ENCODE data around the gene SRGAP1.
"Not testable (repeated sequence)": the region's sequence is repeated elsewhere in the genome, so short reads cannot be mapped to it uniquely, and the experiment has no call there.

The SRGAP1 gene

DNA sequence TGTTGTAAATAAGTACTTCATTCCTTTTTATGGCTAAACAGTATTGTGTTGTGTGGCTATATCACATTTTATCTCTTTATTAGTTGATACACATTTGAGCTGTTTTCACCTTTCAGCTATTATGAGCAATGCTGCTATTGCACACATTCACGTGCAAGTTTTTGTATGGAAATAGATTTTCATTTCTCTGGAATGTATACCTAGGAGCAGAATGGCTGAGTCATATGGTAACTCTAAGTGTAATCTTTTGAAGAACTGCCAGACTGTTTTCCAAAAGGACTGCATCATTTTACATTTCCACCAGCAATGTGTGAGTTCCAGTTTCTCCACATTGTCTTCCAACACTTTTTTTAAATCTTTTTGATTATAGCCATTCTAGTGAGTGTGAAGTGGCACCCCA lies 134.0 kb downstream of the SRGAP1 start:
- no peak for DNase-seq

DNA sequence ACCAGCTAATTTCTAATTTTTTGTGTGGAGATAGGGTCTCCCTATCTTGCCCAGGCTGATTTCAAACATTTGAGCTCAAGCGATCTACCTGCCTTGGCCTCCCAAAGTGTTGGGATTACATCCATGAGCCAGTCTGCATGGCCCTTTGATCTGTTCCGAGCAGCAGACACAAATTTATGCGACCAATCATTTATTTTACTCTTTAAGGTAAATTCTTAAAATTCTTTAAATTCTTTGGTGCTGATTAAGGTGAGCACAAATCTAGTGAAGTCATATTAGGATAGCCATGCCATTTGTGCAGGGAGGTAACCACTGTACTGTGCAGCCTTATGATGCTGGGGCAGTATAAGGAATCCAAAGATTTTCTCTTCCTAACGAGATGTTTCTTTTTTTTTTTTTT lies 135.7 kb downstream of the SRGAP1 start:
- no peak for DNase-seq

DNA sequence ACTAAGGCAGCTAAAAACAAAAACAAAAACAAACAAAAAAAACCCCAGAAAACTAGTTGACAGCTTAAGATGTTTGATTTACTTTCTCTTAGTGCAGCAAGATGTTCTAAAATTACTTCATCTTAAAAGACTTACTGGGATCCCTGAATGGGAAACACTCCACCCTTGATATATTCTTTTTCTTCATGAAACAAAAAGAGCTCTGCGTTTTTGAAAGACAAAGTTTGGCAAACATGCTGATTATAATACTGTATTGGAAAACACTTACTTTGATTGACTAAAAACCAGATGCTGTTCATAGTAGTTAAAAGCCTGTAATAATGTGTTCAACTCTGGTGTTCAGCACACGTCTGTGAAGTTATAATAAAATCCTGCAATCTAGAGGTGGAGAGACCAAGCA lies 136.8 kb downstream of the SRGAP1 start:
- no peak for DNase-seq

DNA sequence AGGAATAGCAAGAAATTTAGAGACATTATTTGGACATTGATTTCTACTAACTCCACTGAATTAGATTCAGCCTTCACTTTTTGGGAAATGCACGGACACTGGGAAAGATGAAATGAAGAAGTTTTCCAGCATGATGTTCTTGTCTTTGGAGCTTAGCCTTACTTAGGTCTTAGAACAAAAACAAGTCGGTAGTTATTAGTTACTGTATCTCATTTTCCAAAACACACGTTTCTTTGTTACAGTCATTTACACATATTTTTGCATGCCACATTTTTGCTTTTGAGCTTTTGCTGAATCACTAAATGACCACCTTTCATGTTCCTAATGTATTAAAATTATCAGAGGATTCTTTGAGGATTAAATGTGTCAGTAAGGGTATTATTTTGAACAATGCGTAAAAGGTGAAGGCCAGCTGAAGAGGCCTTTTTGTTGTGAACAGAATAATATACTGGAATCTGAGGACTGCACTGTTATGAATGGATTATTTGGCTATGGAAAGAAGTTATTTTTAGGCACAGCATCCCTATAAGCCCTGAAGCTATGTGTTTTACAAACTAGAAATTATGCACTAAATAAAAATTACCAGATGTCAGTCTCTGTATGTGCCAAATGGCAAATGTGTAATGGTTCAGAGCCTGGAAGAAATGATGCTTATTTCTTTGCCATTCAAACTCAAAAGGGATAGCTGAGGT lies 138.2 kb downstream of the SRGAP1 start:
- no peak for DNase-seq

DNA sequence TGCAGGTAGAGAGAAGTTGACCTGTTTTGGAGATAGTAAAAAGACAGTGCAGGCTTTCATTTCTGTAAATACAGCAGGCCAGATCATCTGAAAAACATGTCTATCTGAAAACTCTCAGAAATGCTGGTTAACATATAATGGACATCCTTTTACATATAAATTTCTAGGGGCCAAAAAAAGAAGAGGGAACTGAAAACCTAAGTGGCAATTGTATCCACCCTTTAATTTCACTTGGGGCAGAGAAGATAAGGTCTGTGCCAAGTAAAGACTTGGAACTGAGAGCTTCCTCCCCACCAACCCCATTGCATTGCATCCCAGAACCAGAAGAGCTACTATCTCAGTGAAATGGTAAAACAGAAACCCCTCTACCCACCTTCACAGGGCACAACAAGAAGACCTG lies 141.0 kb downstream of the SRGAP1 start:
- no peak for DNase-seq

DNA sequence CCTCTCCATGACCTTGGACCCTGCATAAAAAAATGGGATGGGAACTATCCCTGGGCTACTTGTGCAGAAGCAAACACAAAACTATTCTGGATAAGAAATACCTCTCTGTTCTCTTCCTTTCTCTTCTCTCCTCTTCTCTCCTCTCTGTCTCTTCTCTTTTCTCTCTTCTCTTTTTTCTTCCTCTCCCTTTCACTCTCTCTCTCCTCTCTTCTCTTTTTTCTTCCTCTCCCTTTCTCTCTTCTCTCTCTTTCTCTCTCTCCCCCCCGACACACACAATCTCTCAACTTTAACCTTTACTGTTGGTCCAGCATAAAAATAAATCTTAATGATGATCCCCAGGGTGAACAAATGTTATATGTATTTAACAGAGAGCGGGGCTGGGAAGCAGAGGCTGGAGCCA lies 141.4 kb downstream of the SRGAP1 start:
- no peak for DNase-seq

- DNase-seq, result no peak
These were observed 144.9 kb downstream of the SRGAP1 start for GRCh38 chr12:63989301-63989845.

DNA sequence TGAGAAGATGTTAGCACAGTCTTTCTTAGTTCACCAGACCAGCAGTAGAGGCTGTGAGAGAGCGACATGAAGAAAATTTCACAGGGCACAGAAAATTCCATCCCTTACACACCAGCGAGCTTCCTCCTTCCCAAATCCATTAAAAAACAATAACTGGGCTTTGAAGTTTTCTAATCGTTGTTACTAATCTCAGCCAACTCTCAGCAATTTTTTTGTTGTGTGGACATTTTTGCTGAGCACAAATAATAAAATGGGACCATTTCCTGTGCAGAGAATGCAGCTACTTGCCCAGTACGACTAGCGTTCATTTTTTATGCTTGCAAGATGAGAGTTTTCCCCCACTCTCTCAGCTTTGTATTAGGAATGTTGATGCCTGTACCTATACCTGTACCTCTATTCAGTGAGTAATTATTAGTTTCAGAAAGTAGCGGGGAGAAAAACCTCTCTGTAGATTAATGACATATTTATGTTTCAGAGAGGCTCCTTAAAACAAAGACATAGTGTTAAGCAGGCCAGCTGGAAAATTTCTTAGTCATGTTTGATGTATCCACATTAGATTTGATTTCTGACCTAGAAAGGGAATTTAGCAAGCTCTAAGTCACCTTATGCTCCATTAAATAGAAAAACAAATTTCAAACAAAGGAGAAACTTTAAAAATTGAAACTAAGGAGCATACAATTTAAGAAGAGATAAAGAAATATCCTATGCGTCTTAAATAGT lies 146.5 kb downstream of the SRGAP1 start:
- DNase-seq, result no peak

- no peak for DNase-seq
These were observed 150.2 kb downstream of the SRGAP1 start for GRCh38 chr12:63994704-63995103.

- no peak for DNase-seq
These were observed 151.0 kb downstream of the SRGAP1 start for GRCh38 chr12:63995512-63995911.

DNA sequence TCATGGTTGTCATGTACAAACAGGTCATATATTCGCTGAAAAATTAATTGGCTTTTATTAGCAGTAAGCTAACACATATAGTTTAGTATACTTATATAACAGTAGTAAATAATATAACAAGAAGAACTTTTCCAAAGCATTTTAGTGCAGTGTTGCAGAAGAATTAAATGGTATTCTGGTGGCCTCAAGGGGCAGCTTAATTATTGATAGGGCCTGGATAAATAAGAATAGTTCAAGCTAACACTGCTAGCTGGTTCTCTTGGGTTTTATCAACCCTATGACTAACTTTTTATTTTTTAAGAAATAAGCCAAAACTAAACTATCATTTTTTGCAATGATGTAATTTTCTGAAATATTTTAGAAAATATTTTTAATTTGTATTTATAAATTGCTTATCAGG lies 152.1 kb downstream of the SRGAP1 start:
- DNase-seq, result no peak

- DNase-seq, result no peak
These were observed 152.7 kb downstream of the SRGAP1 start for GRCh38 chr12:63997198-63997597.

DNA sequence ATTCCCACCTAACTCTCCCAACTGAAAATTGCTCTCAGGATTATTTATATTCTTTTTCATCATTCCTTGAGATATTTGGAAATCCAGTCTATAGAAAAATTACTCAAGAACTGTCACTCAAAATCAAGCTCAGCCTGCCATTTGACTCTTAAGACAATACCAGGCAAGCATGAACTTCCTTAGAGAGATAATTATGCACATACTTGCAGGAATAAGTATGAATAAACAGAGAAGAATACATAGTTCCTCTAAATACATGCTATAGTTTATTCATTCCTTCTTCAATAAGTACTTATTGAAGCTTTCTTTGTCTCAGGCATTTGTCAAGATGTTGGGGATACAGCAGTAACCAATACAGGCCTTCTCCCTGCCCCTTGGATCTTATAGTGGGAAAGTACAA lies 154.1 kb downstream of the SRGAP1 start:
- no peak for DNase-seq

- DNase-seq, result no peak
These were observed 155.4 kb downstream of the SRGAP1 start for GRCh38 chr12:63999853-64000252.

DNA sequence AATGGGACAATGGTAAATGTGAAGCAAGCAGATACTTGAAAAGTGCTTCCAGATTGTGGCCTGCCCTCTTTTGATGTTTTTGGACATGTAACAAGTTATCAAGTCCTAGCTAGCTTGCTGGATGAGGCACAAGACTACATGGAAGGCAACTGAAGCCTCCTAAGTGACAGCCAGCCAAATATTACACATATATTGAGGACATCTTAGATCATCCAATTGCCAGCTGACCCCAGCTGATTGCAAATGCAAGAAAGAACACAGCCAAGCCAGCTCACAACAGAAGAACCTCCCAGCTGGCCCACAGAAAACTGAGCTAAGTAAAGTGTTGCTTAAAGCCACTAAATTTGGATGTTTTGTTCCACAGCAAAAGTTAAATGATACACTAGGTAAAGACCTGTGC lies 156.9 kb downstream of the SRGAP1 start:
- DNase-seq, result no peak

- DNase-seq, result no peak
These were observed 160.1 kb downstream of the SRGAP1 start for GRCh38 chr12:64004641-64005040.

DNA sequence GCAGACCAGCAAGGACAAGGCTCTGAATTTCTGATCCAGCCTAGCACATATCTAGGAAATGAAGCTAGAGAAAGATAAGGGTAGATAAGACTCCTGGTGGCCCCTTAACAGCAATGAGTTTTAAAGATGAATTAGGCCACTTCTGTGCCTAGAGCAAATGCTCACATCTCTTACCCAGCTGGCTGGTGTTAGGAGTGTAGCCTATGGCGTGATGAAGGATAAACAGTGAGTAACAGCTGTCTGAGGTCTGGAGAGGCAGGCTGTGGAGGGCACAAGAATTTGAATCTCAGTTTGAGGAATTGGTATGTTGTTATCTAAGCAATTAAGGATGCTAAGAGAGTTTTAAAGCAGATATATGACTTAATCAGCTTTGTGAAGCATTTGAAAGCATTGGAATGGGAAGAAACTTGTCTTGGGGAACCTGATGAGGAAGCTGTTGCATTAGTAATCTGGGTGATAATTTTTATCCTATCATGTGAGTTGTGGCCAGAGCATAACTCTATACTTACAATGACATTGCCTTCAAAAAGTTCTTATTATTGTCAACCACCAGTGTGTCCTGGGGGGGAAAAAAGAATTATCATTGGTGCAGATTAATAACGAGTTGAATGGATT lies 161.8 kb downstream of the SRGAP1 start:
- no peak for DNase-seq

- DNase-seq, result no peak
These were observed 163.4 kb downstream of the SRGAP1 start for GRCh38 chr12:64007853-64008252.

DNA sequence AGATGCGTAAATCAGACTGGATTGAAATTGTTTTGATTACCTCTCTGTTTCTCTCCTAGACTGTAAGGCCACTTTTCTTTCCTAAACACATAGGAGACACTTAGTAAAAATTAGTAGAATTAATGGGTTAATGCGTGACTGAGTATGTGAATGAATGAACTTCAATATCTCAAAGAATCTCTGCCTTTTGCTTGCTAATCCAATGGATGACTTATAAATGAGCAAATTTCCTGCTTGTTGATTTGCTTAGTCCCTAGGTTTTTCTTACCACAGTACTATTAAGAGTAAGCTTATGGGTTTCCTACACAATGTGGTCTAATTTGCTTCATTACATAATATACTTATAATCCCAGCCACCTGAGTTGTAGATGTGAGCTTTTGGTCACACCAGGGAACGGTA lies 164.1 kb downstream of the SRGAP1 start:
- no peak for DNase-seq

DNA sequence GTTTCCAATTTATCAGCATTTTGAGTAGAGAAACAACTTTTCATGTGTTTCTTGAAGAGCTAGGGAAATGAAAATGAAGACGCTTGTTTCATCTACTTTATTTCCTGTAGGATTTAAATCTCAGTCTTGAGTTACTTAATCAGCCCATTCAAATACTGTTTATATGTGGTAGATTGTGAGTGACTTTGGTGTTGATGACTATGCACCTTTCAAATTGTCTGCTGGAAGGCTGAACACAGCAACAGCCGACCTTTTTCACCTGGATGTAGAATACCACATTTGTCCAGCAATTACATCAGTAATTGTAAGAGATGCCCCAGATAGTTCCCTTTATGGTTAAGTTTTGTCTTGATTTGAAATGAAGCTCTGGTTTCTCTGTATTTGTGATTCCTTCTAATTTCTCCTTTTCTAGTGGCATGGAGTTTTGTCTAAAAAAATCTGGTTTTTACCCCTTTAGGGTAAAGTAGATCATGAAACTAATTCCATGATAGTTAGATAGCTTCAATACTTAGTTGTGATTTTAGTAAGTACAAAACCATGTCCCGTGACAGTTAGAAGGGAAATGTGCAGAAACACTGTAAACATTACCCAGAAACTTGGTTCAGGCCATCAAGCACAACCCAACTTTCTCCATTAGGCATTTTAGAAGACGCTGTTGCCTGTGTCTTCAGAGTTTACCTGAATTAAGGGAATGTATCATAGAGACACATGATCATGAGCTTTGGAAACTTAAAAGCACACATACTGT lies 165.0 kb downstream of the SRGAP1 start:
- DNase-seq, result no peak

DNA sequence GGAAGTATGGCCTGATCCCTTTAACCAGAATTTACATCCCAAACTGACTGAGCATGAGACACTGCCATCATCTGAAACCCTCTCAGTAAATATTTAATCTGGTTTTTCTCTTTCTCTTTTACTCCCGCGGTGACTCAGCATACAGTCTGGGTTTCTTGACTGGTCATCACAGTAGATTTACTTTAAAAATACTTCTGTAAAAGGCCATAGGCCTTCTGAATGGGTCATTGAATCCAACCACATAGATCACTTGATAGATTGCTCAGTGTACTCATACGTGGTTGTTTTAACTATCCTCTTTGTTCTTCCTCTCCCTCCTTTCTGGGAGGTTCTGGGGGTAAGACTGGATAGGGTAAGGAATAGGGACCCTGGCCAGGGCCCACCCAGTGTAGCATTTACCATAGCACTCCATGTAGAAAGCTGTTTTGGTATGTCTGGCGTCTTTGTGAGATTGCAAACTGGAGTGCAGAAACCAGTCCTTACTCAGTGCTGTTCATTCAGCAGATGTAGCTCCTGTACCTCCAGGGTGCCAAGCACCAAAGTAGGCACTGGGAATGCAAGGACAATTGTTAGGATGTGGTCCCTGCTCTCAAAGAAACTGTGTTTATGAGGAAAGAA lies 165.7 kb downstream of the SRGAP1 start:
- no peak for DNase-seq

GRCh38 chr12:64016521-64016920 lies 172.0 kb downstream of the SRGAP1 start:
- no peak for DNase-seq

DNA sequence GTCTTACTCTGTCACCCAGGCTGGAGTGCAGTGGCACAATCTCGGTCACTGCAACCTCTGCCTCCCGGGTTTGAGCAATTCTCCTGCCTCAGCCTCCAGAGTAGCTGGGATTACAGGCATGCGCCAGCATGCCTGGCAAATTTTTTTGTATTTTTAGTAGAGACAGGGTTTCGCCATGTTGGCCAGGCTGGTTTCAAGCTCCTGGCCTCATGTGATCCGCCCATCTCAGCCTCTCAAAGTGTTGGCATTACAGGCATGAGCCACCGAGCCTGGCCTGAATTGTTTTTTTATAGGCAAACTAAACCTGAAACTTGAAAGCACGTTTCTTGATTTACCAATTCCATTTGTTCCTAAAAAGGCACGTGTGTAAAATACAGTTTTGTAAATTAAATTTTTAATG lies 173.6 kb downstream of the SRGAP1 start:
- not testable (repeated sequence) for DNase-seq

All from CD4-positive, alpha-beta T cell treated with Interferon gamma for 1 hour (primary cell).